Measurements from ENCODE around the gene NR1H4. TPM values are rescaled to one million over a fixed set of nuclear protein-coding genes. Genes with fewer than 3 reads are reported as not detected.

The NR1H4 gene
- total and polyA plus RNA-seq, 2 of the 13 experiments (the other 11 are each of a cell fraction or from before 2014, with no cell fraction given), result 27.3 to 114 TPM

DNA sequence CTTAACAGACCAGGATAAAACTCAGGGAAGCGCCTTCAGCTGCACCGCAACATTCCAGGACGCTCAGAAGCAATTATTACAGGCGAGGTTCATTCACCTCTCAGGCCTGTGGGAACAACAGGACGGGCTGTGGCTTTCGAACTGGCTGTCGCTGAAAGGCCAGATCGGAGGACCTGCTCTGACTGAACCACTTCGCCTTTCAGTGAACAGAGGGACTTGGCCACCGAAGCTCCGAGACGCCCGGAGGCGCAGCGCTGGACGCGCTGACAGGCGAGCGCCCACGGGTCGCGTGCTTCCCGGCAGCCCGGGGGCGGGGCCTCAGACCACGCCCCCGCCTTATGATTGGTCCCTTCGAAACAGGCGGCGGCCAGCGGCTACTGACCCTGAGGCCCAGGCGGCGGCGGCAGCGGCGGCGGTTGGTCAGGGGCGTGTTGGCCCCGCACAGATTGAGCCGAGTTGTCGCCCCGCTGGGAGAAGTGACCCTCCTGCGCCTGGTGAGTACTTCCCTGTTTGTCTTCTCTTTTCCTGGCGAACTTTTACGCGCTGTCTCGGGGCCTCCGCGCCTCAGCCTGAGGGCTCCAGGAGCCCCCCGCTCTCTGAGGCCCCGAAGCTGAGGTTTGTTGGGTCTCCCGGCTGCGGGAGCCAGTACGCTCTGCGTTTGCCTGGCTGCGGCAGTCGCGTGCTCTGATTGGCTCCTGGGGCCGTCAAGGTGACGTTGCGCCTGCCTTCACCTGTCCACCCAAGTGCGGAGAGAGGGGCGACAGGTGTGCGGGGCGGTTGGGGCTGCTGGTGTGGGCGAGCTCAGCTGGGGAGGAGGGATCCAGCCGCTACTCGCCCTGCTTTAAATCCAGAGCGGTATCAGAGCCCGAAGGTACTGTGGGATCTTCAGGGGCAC, 99.9 kb downstream of the NR1H4 start, which contains the start of gene GAS2L3 (continued):
- 0 out of 2 replicates have a peak, but pooled peaks have one; percentile 53 for TF ChIP-seq SIN3B (IDR thresholded peaks at IDR 0.05; ENCODE audit: low read length)
- 0 out of 2 replicates have a peak, but pooled peaks have one; percentile 35 for TF ChIP-seq GATAD1 (CRISPR knock-in tag; IDR thresholded peaks at IDR 0.05)
- peak; percentile 52; the same call in 1 of the 2 replicates for TF ChIP-seq HDAC2 (CRISPR knock-in tag; IDR thresholded peaks at IDR 0.05)
- peak; percentile 94 for TF ChIP-seq MYPOP (CRISPR knock-in tag; IDR thresholded peaks at IDR 0.05)
- TF ChIP-seq KLF15 (CRISPR knock-in tag; IDR thresholded peaks at IDR 0.05; ENCODE audit: borderline replicate concordance), result no peak
- peak; percentile 40 for TF ChIP-seq TEAD3 (CRISPR knock-in tag; optimal IDR thresholded peaks at IDR 0.05; ENCODE audit: borderline replicate concordance)
- TF ChIP-seq ARNTL (CRISPR knock-in tag; IDR thresholded peaks at IDR 0.05), result peak; percentile 87
- TF ChIP-seq MIXL1 (CRISPR knock-in tag; IDR thresholded peaks at IDR 0.05), result no peak
- TF ChIP-seq ZKSCAN8 (CRISPR knock-in tag; IDR thresholded peaks at IDR 0.05; ENCODE audit: borderline replicate concordance), result no peak
- peak; percentile 69; the same call in 1 of the 2 replicates for TF ChIP-seq MED13 (CRISPR knock-in tag; IDR thresholded peaks at IDR 0.05)
- TF ChIP-seq PLRG1 (conservative IDR thresholded peaks at IDR 0.05), result no peak
- TF ChIP-seq CHD4 (IDR thresholded peaks at IDR 0.05; ENCODE audit: borderline replicate concordance, low read length), result no peak
- TF ChIP-seq, protein P1, sequence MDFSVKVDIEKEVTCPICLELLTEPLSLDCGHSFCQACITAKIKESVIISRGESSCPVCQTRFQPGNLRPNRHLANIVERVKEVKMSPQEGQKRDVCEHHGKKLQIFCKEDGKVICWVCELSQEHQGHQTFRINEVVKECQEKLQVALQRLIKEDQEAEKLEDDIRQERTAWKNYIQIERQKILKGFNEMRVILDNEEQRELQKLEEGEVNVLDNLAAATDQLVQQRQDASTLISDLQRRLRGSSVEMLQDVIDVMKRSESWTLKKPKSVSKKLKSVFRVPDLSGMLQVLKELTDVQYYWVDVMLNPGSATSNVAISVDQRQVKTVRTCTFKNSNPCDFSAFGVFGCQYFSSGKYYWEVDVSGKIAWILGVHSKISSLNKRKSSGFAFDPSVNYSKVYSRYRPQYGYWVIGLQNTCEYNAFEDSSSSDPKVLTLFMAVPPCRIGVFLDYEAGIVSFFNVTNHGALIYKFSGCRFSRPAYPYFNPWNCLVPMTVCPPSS (IDR thresholded peaks at IDR 0.05), result no peak
- TF ChIP-seq SMYD3 (CRISPR knock-in tag; IDR thresholded peaks at IDR 0.05), result 0 out of 2 replicates have a peak, but pooled peaks have one; percentile 73
- TF ChIP-seq ZNF33B (CRISPR knock-in tag; IDR thresholded peaks at IDR 0.05), result peak; percentile 87
- TF ChIP-seq, protein P2, sequence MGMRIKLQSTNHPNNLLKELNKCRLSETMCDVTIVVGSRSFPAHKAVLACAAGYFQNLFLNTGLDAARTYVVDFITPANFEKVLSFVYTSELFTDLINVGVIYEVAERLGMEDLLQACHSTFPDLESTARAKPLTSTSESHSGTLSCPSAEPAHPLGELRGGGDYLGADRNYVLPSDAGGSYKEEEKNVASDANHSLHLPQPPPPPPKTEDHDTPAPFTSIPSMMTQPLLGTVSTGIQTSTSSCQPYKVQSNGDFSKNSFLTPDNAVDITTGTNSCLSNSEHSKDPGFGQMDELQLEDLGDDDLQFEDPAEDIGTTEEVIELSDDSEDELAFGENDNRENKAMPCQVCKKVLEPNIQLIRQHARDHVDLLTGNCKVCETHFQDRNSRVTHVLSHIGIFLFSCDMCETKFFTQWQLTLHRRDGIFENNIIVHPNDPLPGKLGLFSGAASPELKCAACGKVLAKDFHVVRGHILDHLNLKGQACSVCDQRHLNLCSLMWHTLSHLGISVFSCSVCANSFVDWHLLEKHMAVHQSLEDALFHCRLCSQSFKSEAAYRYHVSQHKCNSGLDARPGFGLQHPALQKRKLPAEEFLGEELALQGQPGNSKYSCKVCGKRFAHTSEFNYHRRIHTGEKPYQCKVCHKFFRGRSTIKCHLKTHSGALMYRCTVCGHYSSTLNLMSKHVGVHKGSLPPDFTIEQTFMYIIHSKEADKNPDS (CRISPR knock-in tag; IDR thresholded peaks at IDR 0.05), result peak; percentile 71; the same call in 1 of the 2 replicates
- peak; percentile 79; the same call in 1 of the 2 replicates for TF ChIP-seq ZNF569 (CRISPR knock-in tag; IDR thresholded peaks at IDR 0.05; ENCODE audit: borderline replicate concordance)
- TF ChIP-seq MTERF4 (CRISPR knock-in tag; IDR thresholded peaks at IDR 0.05), result peak; percentile 88; the same call in 1 of the 2 replicates
- TF ChIP-seq ZC3H13 (CRISPR knock-in tag; IDR thresholded peaks at IDR 0.05), result 0 out of 2 replicates have a peak, but pooled peaks have one; percentile 37
- no peak; the same call in 1 of the 2 replicates for TF ChIP-seq KAT7 (CRISPR knock-in tag; IDR thresholded peaks at IDR 0.05; ENCODE audit: borderline replicate concordance)
- peak; percentile 58 for TF ChIP-seq UBTF (CRISPR knock-in tag; IDR thresholded peaks at IDR 0.05)
- TF ChIP-seq ZNF138 (CRISPR knock-in tag; IDR thresholded peaks at IDR 0.05; ENCODE audit: low read depth), result no peak
